Right renal cortex interstitium (tissue), 3 donors: ENCODE measurements around the gene NT5C3B. TPM values are rescaled to one million over a fixed set of nuclear protein-coding genes. Genes with fewer than 3 reads are reported as not detected.
"Not testable (repeated sequence)": the region's sequence is repeated elsewhere in the genome, so short reads cannot be mapped to it uniquely, and the experiment has no call there.

Experiments
- DNase-seq, 3 donors: peaks; one replicate each; pipeline ENCODE4 v3.0.0-alpha.2; 2013; ENCODE audit warnings: low read depth in 3 of 3, low spot score in 2 of 3
- polyA plus RNA-seq, 3 donors: library from polyadenylated mRNA; unstranded; fragments of 120-200 nt; gene quantifications; one replicate each; pipeline ENCODE4 v1.2.1, GENCODE V29; 2013; ENCODE audit not compliant: insufficient read length in 3 of 3

The NT5C3B gene
- polyA plus RNA-seq, 3 donors, result 99.0 to 122 (median 108) TPM

- no peak for DNase-seq
These were observed 50.2 kb downstream of the NT5C3B start for GRCh38 chr17:41785859-41786226.

DNA sequence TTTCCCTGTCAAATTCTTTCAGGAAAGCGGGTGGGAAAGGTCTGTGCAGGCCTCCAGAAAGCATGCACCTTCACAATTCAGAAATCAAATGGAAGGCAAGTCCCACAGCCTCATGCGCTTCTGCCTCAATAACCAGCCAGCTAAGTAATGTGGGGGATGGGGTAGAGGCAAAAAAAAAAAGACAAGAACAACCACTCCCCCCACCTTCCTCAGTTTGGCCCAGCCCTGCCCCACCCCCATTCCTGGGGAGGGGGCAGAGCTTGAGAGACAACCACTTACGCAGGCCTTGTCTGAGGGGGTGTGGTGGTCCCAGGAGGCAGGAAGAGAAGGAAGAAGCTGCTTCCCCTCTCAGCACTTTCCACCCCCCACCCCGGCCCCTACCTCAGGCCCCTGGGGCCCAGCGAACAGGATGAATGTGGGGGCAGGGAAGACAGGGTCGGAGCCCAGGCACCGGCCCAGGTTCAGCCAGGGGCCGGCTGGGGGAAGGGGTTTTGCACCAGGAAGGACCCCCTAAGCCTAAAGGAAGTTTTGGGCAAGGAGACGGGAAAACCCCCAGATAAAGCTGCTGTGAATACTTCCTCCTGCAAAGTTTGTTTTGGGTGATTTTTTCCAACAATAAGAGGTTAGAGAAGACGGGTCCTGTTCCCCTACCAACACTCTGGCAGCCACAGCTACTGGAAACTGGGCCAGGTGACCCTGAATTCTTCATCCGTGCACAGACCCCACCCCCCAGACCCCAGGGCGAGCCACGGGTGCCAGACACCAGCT lies 50.8 kb downstream of the NT5C3B start:
- DNase-seq, result peak in 1 of 3 donors; percentile 69

DNA sequence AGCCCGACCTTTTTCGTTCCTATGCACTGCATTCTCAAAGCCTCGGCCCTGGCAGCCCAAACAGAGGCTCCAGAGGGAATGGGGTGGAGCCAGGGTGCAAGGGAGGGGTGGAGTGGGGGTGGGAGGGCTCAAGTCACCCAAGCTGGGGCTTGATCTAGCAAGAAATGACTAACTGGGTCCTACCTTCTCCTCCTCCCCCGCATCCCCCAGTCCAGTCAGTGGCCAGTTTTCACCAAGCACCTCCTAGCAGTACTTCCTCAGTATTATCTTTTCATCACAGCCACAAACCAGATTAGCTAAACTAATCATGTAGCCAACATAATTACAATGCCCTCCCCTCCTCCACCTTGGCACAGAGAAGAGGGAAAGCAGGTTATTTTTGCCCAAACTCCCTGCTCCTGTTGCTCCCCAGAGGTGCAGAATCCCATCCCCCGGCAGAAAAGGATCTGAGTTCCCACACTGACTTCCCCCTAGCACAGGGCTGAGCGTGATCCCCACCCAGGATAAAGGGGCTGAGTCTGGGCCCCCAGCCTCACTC lies 51.8 kb downstream of the NT5C3B start:
- DNase-seq, result peak in 1 of 3 donors; percentile 62

GRCh38 chr17:41782142-41782541 lies 53.9 kb downstream of the NT5C3B start:
- no peak for DNase-seq

DNA sequence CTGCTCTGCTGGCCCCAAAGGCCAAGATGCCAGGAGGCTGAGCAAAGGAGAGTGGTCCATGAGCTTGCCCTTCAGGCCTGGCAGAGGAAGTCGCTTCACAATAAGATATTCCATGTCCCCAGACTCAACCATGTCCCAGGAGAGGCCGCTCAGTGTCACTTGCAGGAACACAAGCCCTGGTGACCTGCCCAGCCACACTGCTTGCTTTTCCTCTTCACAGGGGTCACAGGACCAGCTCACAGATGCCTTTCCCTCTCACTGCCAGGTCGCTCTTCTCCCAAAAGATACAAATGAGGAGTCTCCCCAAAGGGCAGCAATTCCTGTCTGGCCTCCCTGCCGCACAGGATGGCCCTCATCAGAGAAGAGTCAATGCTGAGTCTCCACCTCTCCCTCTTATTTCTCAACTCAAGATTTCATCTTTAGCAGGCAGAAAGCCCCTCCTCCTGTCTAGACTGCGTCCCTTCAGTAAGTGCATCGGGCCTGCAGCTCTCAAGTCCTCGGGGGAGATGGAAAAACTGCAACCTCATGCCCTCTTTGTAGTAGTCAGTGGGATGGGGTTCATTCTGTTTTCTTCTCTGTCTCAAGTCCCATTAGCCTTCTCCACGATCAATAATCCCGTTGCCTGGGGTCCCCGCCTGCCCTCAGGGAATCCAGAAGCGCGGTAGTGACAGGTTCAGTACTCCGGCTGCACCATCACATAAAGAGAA lies 54.5 kb downstream of the NT5C3B start:
- no peak for DNase-seq

DNA sequence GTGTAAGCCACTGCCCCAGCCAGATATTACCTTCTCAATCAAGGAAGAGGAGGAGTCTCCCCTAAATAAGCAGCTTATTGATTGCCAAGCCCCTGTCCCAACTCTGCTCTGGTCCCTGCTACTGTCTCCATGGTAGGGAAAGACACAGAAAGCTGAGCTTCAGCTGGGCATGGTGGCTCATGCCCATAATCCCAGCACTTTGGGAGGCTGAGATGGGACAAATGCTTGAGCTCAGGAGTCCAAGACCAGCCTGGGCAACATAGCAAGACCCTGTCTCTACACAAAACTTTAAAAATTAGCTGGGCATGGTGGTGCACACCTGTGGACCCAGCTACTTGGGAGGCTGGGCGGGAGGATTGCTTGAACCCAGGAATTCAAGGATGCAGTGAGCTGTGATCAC lies 56.1 kb downstream of the NT5C3B start:
- no peak for DNase-seq

GRCh38 chr17:41777574-41778188 lies 58.4 kb downstream of the NT5C3B start:
- DNase-seq, result peak in 1 of 3 donors; percentile 77

DNA sequence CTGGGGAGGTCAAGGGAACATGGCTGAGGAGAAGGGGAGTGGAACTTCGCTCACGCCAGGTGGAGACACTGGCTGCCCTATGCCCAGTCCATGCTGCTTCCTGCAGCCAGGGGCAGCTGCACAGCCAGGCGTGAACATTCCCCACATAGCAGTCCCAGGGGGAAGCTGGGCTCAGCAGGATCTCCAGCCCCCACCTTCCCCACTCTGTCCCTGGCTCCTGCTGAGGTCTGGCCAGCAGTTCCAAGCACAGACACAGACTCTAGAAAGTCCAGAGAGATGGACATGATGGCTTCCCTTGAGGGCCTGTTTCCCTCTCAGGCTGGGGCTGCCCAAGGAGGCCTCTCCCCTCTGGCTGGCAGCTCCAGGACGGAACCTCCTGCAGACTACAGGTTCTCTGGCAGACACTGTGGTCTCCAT lies 58.9 kb downstream of the NT5C3B start:
- peak in 1 of 3 donors; percentile 67 for DNase-seq

DNA sequence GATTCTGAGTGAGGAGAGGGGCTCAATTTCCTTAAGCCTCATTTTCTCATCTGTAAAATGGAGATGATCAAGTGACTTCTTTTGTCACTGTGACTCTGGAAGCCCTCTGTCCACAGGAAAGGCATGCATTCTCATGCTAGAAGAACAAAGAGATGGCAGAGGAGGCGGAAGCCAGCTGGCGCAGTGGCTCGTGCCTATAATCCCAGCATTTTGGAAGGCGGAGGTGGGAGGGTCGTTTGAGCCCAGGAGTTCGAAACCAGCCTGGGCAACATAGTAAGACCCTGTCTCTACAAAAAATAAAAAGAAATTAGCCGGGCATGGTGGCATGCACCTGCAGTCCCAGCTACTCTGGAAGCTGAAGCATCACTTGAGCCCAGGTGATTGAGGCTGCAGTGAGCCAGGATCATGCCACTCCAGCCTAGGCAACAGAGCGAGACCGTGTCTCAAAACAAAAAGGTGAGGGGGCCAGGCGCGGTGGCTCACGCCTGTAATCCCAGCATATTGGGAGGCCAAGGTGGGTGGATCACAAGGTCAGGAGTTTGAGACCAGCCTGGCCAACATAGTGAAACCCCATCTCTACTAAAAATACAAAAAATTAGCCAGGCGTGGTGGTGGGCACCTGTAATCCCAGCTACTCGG lies 59.7 kb downstream of the NT5C3B start:
- DNase-seq, result not testable (repeated sequence)

GRCh38 chr17:41775394-41776226 lies 60.4 kb downstream of the NT5C3B start:
- no peak for DNase-seq

Other genes starting within 250 kb of the NT5C3B start
- under 1 TPM; 0.28 to 0.55 (median 0.35) TPM for gene KRT14, start 249.3 kb downstream of the NT5C3B start, polyA plus RNA-seq
- gene KRT16, start 223.5 kb downstream of the NT5C3B start, polyA plus RNA-seq, result not detected
- 1 to 10 TPM in 2 of 3 donors, under 1 TPM in 1; 0.98 to 1.6 (median 1.2) TPM for gene KRT17, start 211.7 kb downstream of the NT5C3B start, polyA plus RNA-seq
- 100 to 1,000 TPM; 766 to 777 (median 774) TPM for gene EIF1, start 147.3 kb downstream of the NT5C3B start, polyA plus RNA-seq
- not detected for gene GAST, start 123.9 kb downstream of the NT5C3B start, polyA plus RNA-seq
- gene HAP1, start 101.6 kb downstream of the NT5C3B start, polyA plus RNA-seq, result 1 to 10 TPM in 1 of 3 donors, under 1 TPM in 2; 0.69 to 1.1 (median 0.98) TPM
- gene JUP, start 49.5 kb downstream of the NT5C3B start, polyA plus RNA-seq, result 100 to 1,000 TPM; 170 to 196 (median 178) TPM
- 10 to 100 TPM; 32.8 to 40.6 (median 39.3) TPM for gene P3H4, start 24.3 kb downstream of the NT5C3B start, polyA plus RNA-seq
- 100 to 1,000 TPM; 123 to 139 (median 125) TPM for gene FKBP10, start 23.2 kb downstream of the NT5C3B start, polyA plus RNA-seq
- under 1 TPM; 0.17 to 0.28 (median 0.24) TPM for gene KLHL10, start 1.6 kb upstream of the NT5C3B start, polyA plus RNA-seq
- 10 to 100 TPM in 1 of 3 donors, 1 to 10 TPM in 2; 8.2 to 10.5 (median 9.5) TPM for gene KLHL11, start 29.2 kb upstream of the NT5C3B start, polyA plus RNA-seq
- gene ACLY, start 82.7 kb upstream of the NT5C3B start, polyA plus RNA-seq, result 10 to 100 TPM; 80.8 to 94.8 (median 86.0) TPM
- gene ODAD4, start 94.4 kb upstream of the NT5C3B start, polyA plus RNA-seq, result 1 to 10 TPM; 5.5 to 6.9 (median 6.5) TPM
- 10 to 100 TPM; 58.1 to 62.3 (median 60.6) TPM for gene CNP, start 130.6 kb upstream of the NT5C3B start, polyA plus RNA-seq
- gene DNAJC7, start 181.2 kb upstream of the NT5C3B start, polyA plus RNA-seq, result 100 to 1,000 TPM; 150 to 173 (median 163) TPM
- gene NKIRAS2, start 183.9 kb upstream of the NT5C3B start, polyA plus RNA-seq, result 10 to 100 TPM; 42.9 to 49.9 (median 49.0) TPM
- 1 to 10 TPM; 3.1 to 3.2 (median 3.2) TPM for gene C17orf113, start 214.4 kb upstream of the NT5C3B start, polyA plus RNA-seq